Transverse colon (tissue), 4 donors: ENCODE measurements around the gene AMBP. TPM values are rescaled to one million over a fixed set of nuclear protein-coding genes. Genes with fewer than 3 reads are reported as not detected.
A peak's percentile ranks its signal among the peaks of the same experiment; 100 is the strongest.

Experiments
- DNase-seq: peaks from one replicate; pipeline ENCODE4 v3.0.0-alpha.2; 2019
- H3K27ac ChIP-seq, 4 donors: fragments of 200-600 bp; sonication (generic); 2 replicates each; pipeline ENCODE4 v1.5.1; 2016 to 2018; ENCODE audit warnings: inconsistent platforms in 4 of 4
- H3K27me3 ChIP-seq: fragments of 200-600 bp; sonication (generic); 2 replicates; pipeline ENCODE4 v1.5.1; 2017; ENCODE audit warnings: inconsistent platforms
- H3K36me3 ChIP-seq, 4 donors: fragments of 200-600 bp; sonication (generic); 2 replicates each; pipeline ENCODE4 v1.5.1; 2017 to 2019; ENCODE audit warnings: inconsistent platforms in 4 of 4
- H3K4me1 ChIP-seq, 4 donors: fragments of 200-600 bp; sonication (generic); 2 replicates each; pipeline ENCODE4 v1.5.1; 2017 to 2020; ENCODE audit warnings: inconsistent platforms in 4 of 4
- H3K4me3 ChIP-seq, 4 donors: fragments of 200-600 bp; sonication (generic); 1 replicate in 1 of 4; 2 replicates in 3 of 4; pipeline versions ENCODE4 v1.5.1 to v1.6.1; 2017 to 2019; ENCODE audit warnings: inconsistent platforms in 4 of 4
- H3K9me3 ChIP-seq, 2 donors: fragments of 200-600 bp; sonication (generic); 2 replicates each; pipeline ENCODE4 v1.5.1; 2017 to 2019; ENCODE audit warnings: inconsistent platforms in 2 of 2
- EP300 ChIP-seq: sonication (generic); formaldehyde crosslinking; IDR thresholded peaks from one replicate; pipeline ENCODE4 v1.6.1; 2017; ENCODE audit warnings: antibody characterized with exemption, low read depth
- POLR2A ChIP-seq: fragments of 450-650 bp; IDR thresholded peaks from one replicate; pipeline ENCODE4 v1.6.1; 2016; ENCODE audit warnings: antibody characterized with exemption, mild to moderate bottlenecking, moderate library complexity
- POLR2AphosphoS5 ChIP-seq, 3 donors: sonication (generic); formaldehyde crosslinking; IDR thresholded peaks; one replicate each; pipeline ENCODE4 v1.6.1; 2016; ENCODE audit warnings: antibody characterized with exemption in 3 of 3
- WGBS, 2 donors: methylation state at CpG; one replicate each; pipeline ENCODE4 v1.1.5; 2018; ENCODE audit warnings: low coverage in 1 of 2; 5-methylcytosine and 5-hydroxymethylcytosine counted together
- in situ Hi-C, 4 donors: fragments of 200-750 bp; cut with MboI; loops; one replicate each; pipeline versions ENCODE4 v1.15.0 to v1.15.1; 2017; ENCODE audit warnings: low sequenced_read_pairs in 3 of 4, low pct_ligation_motif_present in 1 of 4, low pct_unique_long_range_greater_than_20kb in 1 of 4
- intact Hi-C: fragments of 100-400 bp; cut with DNase I; formaldehyde crosslinking; loops from one replicate; pipeline ENCODE4 v1.15.1; 2023; ENCODE audit warnings: low total_unique reads
- total RNA-seq, 4 donors: library from RNA; depleted of rRNA; stranded (reverse); fragments of >200 nt; gene quantifications; one replicate each; pipeline ENCODE4 v1.1.0, GENCODE V29; 2016
- TF ChIP-seq, protein P1 (sequence below), 5 experiments: fragments of 200-600 bp in 3 of 5; fragments of 450-650 bp in 2 of 5; sonication (generic) in 3 of 5; IDR thresholded peaks; 1 replicate in 2 of 5; 2 replicates in 3 of 5; pipeline ENCODE4 v1.5.1; 2016 to 2017; ENCODE audit warnings: antibody characterized with exemption in 5 of 5, inconsistent platforms in 3 of 5, mild to moderate bottlenecking in 2 of 5, moderate library complexity in 1 of 5

The AMBP gene
- total RNA-seq: under 1 TPM in 1 of 4 donors, not detected in 3; 0.96 TPM

DNA sequence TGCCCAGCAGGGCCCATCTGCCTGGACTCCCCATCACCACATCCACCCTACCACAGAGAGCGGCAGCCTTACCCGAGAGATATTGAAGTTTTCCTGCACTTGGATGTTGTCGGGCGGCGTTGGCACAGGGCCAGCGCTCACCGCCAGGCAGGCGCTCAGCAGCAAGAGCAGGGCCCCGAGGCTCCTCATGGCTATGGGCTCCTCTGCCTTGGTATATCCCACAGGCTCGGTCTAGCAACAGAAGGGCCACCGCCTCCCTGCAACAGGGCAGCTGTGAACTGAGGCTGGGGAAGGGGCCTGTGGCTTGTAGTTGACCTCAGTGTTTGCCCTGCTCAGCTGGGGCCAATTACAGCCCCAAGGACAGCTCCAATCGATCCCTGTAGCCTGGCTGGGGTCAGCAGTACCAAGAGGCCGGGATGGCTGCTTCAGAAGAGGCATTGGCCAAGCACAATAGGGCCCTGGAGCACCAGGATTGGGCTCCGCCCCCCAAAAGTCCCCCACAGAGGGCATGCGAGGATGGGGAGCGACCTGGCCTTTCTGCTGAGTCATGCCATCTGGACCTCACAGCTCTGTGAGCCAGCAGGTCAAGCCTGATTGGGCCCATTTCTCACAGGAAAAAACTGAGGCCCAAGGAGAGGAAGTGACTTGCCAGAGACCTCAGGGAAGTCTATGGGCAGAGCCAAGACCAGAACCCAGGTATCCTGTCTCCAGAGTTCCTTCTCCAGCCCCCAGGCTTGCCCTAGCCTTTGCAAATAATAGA lies at the start of gene AMBP:
TSS of gene AMBP (minus strand) at position 280 of the 760 bp plus-strand sequence. CDS start at position 189, 91 bp downstream.
- Histone ChIP-seq H3K27me3 (peaks cover 3% of the 10 kb centered on the region), H3K36me3 (no peaks in the 10 kb centered on the region), H3K4me3 (no peak within 1 kb of the TSS), H3K4me1 (peaks cover 5 to 32% (median 24%) of the 10 kb centered on the region in 4 donors), H3K27ac (peak within 1 kb of the TSS in 1 of 4 donors; percentile 6), H3K9me3 (no peaks in the 10 kb centered on the region)
- DNase-seq: peak; percentile 51
- WGBS, 2 donors: 51% methylated on average over 15 of the region's 16 CpGs; no CpG with 5 or more reads in 1 of the 2 donors
- intact Hi-C loops (no loop called here), in situ Hi-C loops (loop anchor here in 1 of 4 donors (25.0 kb wide), 1 partner anchor 209 kb away; no protein-coding TSS in a partner anchor)
- TF ChIP-seq EP300 (no peak), POLR2A (no peak), POLR2AphosphoS5 (IDR thresholded peaks at IDR 0.05) (no peak)
- TF ChIP-seq, protein P1, sequence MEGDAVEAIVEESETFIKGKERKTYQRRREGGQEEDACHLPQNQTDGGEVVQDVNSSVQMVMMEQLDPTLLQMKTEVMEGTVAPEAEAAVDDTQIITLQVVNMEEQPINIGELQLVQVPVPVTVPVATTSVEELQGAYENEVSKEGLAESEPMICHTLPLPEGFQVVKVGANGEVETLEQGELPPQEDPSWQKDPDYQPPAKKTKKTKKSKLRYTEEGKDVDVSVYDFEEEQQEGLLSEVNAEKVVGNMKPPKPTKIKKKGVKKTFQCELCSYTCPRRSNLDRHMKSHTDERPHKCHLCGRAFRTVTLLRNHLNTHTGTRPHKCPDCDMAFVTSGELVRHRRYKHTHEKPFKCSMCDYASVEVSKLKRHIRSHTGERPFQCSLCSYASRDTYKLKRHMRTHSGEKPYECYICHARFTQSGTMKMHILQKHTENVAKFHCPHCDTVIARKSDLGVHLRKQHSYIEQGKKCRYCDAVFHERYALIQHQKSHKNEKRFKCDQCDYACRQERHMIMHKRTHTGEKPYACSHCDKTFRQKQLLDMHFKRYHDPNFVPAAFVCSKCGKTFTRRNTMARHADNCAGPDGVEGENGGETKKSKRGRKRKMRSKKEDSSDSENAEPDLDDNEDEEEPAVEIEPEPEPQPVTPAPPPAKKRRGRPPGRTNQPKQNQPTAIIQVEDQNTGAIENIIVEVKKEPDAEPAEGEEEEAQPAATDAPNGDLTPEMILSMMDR (IDR thresholded peaks at IDR 0.05): no peak

DNA sequence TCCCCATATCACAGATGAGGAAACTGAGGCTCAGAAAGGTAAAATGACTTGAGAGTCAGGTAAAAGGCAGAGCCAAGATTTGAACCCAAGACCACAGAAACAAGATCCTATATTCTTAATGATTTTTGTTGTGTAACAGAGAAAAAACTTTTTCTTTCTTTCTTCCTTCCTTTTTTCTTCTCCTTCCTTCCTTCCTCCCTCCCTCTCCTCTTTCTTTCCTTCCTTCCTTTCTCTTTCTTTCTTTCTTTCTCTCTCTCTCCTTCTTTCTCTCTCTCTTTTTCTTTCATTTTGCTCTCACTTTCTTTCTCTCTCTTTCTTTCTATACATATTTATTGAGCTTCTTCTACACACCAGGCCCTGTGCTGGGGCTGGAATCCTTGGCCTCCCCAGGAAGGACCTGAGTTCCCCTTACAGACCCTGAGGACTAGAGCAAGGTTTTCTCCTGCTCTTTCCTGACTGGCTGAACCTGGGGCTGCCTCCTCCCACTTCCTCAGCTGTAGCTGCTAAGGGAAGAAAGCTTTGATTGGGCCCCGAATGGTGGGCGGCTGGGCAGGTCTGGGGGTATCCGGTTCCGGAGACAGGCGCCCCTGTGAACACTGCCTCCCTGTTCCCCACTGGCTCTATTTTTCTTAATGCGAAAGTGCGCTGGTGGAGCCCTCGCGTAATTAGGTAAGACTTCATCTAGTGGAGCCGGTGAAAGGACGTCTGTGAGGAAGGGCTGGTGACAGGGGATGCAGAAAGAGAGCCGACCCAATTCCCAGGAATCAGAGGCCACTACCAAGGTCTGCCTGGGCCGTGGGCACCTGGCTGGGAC lies 48.4 kb upstream of the AMBP start:
- H3K4me3 ChIP-seq: no peak overlapping the region
- intact Hi-C loops (no loop called here), in situ Hi-C loops (no loop called here)
- no peaks in the 10 kb centered on the region for H3K4me1 ChIP-seq
- WGBS, 2 donors: 83% methylated on average over 13 of the region's 13 CpGs; no CpG with 5 or more reads in 1 of the 2 donors
- H3K36me3 ChIP-seq: no peaks in the 10 kb centered on the region
- no peaks in the 10 kb centered on the region for H3K9me3 ChIP-seq
- H3K27me3 ChIP-seq: no peaks in the 10 kb centered on the region
- TF ChIP-seq POLR2AphosphoS5 (IDR thresholded peaks at IDR 0.05) (no peak), POLR2A (no peak), EP300 (no peak)
- TF ChIP-seq, protein P1 (IDR thresholded peaks at IDR 0.05): no peak
- no peak for DNase-seq
- H3K27ac ChIP-seq: no peak overlapping the region

DNA sequence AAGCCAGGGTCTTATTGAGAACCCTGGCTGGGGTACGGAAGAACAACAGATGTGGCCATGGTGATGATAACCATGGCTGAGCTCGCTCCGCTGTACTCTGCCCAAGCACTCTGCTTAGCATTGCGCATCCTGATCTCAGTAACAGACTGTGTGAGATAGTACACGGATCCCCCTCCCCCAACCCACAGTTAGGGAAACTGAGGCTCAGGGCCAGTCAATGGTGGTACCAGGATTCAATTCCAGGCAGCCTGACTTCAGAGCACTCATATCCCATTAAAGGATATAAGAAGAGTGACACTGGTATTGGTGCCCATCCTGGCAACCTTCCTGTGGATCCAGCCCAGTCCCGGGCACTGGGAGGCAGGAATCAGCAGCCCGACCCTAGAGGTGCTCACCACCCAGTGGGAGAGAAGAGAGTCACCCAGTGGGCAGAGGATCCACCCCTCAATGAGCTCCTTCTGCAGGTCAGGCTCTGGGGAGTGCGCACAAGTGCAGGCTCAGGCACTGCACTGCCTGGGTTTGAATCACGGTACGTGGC lies 47.4 kb upstream of the AMBP start:
- intact Hi-C loops: no loop called here

More for the DNA sequence above, 47.4 kb upstream of the AMBP start:
- Histone ChIP-seq H3K9me3 (no peaks in the 10 kb centered on the region), H3K36me3 (no peaks in the 10 kb centered on the region), H3K4me1 (no peaks in the 10 kb centered on the region), H3K27me3 (no peaks in the 10 kb centered on the region), H3K4me3 (no peak overlapping the region), H3K27ac (no peak overlapping the region)
- in situ Hi-C loops: no loop called here
- TF ChIP-seq, protein P1 (IDR thresholded peaks at IDR 0.05): no peak
- TF ChIP-seq EP300 (no peak), POLR2AphosphoS5 (IDR thresholded peaks at IDR 0.05) (no peak), POLR2A (no peak)
- 82% methylated on average over 10 of the region's 10 CpGs; no CpG with 5 or more reads in 1 of the 2 donors for WGBS, 2 donors
- no peak for DNase-seq
